Mammary epithelial cell (primary cell): ENCODE measurements around the gene GIT1.

Experiments
- EZH2 ChIP-seq: IDR thresholded peaks from 2 replicates; pipeline ENCODE4 v1.6.1; 2012; ENCODE audit warnings: low read length, inconsistent platforms, borderline replicate concordance
- TF ChIP-seq, protein P1 (sequence below), 2 donors: IDR thresholded peaks in 1 of 2; conservative IDR thresholded peaks in 1 of 2; 2 replicates each; pipeline ENCODE4 v1.5.1; 2011 to 2012; ENCODE audit warnings: inconsistent platforms in 2 of 2, low read length in 2 of 2, mild to moderate bottlenecking in 2 of 2, control low read depth in 1 of 2, low read depth in 1 of 2; ENCODE audit not compliant: insufficient read depth in 1 of 2; ENCODE audit errors: extremely low read depth in 1 of 2

- TF ChIP-seq, protein P1, sequence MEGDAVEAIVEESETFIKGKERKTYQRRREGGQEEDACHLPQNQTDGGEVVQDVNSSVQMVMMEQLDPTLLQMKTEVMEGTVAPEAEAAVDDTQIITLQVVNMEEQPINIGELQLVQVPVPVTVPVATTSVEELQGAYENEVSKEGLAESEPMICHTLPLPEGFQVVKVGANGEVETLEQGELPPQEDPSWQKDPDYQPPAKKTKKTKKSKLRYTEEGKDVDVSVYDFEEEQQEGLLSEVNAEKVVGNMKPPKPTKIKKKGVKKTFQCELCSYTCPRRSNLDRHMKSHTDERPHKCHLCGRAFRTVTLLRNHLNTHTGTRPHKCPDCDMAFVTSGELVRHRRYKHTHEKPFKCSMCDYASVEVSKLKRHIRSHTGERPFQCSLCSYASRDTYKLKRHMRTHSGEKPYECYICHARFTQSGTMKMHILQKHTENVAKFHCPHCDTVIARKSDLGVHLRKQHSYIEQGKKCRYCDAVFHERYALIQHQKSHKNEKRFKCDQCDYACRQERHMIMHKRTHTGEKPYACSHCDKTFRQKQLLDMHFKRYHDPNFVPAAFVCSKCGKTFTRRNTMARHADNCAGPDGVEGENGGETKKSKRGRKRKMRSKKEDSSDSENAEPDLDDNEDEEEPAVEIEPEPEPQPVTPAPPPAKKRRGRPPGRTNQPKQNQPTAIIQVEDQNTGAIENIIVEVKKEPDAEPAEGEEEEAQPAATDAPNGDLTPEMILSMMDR (conservative IDR thresholded peaks at IDR 0.05 in 1 of 2, IDR thresholded peaks at IDR 0.05 in 1 of 2; ENCODE audit: extremely low read depth in 1 of 2, insufficient read depth in 1 of 2, low read depth in 1 of 2, low read length in 2 of 2), result no peak
- TF ChIP-seq EZH2, result no peak
Observed at GRCh38 chr17:29622337-29623282, 33.2 kb upstream of the GIT1 start, which contains the start of gene CORO6.
